CD4-positive, alpha-beta T cell (primary cell): ENCODE data around the gene EGFR. TPM values are rescaled to one million over a fixed set of nuclear protein-coding genes. Genes with fewer than 3 reads are reported as not detected.

Experiments used
- ATAC-seq: fragments of 200-7000 bp; cut with Tn5 transposase; one replicate; pipeline ENCODE4 v1.10.0; 2022; ENCODE audit warnings: mild to moderate bottlenecking; ENCODE audit not compliant: poor library complexity
- CTCF ChIA-PET: fragments of 350-600 bp; sonication (Branson Sonifier 250); formaldehyde crosslinking; loops from one replicate; lab custom pipeline; 2021; ENCODE audit warnings: antibody characterized with exemption, inconsistent platforms; lab: Charles Lee
- POLR2A ChIA-PET: fragments of 350-600 bp; sonication (Branson Sonifier 250); formaldehyde crosslinking; loops from one replicate; lab custom pipeline; 2021; ENCODE audit warnings: antibody characterized with exemption, inconsistent platforms; lab: Charles Lee
- DNase-seq, 14 experiments: peaks; one replicate each; pipeline ENCODE4 v3.0.0-alpha.2; 2013 to 2020; ENCODE audit warnings: mixed read lengths in 2 of 14
- H3K27ac ChIP-seq, 2 donors: one replicate each; pipeline versions ENCODE4 v1.5.1 to v1.7.0; 2013; ENCODE audit warnings: low read length in 2 of 2, low read depth in 1 of 2, mild to moderate bottlenecking in 1 of 2
- H3K27me3 ChIP-seq, 2 experiments: 1 replicate in 1 of 2; 2 replicates in 1 of 2; pipeline versions ENCODE4 v1.6.1 to v1.7.0; 2013; ENCODE audit warnings: low read length in 2 of 2, control low read depth in 1 of 2, mild to moderate bottlenecking in 1 of 2, moderate library complexity in 1 of 2; ENCODE audit not compliant: insufficient read depth in 2 of 2, control insufficient read depth in 1 of 2
- H3K36me3 ChIP-seq: one replicate; pipeline ENCODE4 v1.6.1; 2013; ENCODE audit warnings: low read length, control low read depth; ENCODE audit not compliant: insufficient read depth
- H3K4me1 ChIP-seq: one replicate; pipeline ENCODE4 v1.6.1; 2013; ENCODE audit warnings: low read length, control low read depth; ENCODE audit not compliant: insufficient read depth
- H3K4me3 ChIP-seq: one replicate; pipeline ENCODE4 v1.5.1; 2013; ENCODE audit warnings: mild to moderate bottlenecking, low read length, moderate library complexity
- H3K9me3 ChIP-seq, 2 experiments: 1 replicate in 1 of 2; 2 replicates in 1 of 2; pipeline versions ENCODE4 v1.6.1 to v1.7.0; 2013; ENCODE audit warnings: low read length in 2 of 2, mild to moderate bottlenecking in 2 of 2, control low read depth in 1 of 2, moderate library complexity in 1 of 2; ENCODE audit not compliant: control insufficient read depth in 1 of 2, insufficient read depth in 1 of 2
- H3K27ac Mint-ChIP-seq: one replicate; pipeline ENCODE4 v1.8.0; 2020; ENCODE audit warnings: mixed read lengths
- H3K27me3 Mint-ChIP-seq: one replicate; pipeline ENCODE4 v1.8.0; 2021; ENCODE audit warnings: mixed read lengths
- H3K36me3 Mint-ChIP-seq: one replicate; pipeline ENCODE4 v1.8.0; 2021; ENCODE audit warnings: low read depth, mixed read lengths
- H3K4me1 Mint-ChIP-seq: one replicate; pipeline ENCODE4 v1.8.0; 2021; ENCODE audit warnings: low read depth, mixed read lengths
- H3K4me3 Mint-ChIP-seq: one replicate; pipeline ENCODE4 v1.8.0; 2020; ENCODE audit warnings: mild to moderate bottlenecking, mixed read lengths
- H3K9me3 Mint-ChIP-seq: one replicate; pipeline ENCODE4 v1.8.0; 2020; ENCODE audit warnings: mixed read lengths
- intact Hi-C, 2 experiments: fragments of 100-400 bp; cut with DNase I in 1 of 2; cut with micrococcal nuclease in 1 of 2; formaldehyde crosslinking; loops; one replicate each; pipeline versions ENCODE4 v1.15.1 to v1.9.0; 2023 to 2025; cut with DNase I, micrococcal nuclease
- total RNA-seq, 174 experiments: library from RNA in 2 of 174; stranded (reverse) in 2 of 174; gene quantifications; one replicate each; pipeline ENCODE4 v1.2.3 and lab custom pipeline; 2021 to 2026
- TF ChIP-seq, protein P1 (sequence below): fragments of 200-600 bp; IDR thresholded peaks from one replicate; pipeline ENCODE4 v1.8.0; 2022; ENCODE audit warnings: antibody characterized with exemption, mild to moderate bottlenecking

Gene EGFR
- total RNA-seq, 2 experiments from 2014 or later: not detected

DNA sequence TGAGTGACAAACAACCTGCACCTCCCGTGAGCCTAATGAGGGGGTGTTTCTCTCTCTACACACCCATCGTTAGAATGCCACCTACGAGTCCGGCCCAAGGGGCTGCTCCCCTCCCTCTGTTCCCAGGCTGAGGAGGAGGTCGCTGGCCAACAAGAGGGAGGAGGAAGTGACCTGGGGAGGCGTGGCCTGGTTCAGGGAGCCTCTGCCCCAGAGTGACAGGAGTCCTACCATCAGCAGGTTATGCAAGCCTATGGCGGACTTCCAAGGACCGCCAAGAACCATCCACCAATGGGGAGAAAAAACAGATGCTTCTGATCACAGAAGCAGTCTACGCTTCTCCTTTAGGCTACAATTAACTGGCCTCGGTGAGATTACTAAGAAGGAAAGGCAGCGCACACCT lies 12.3 kb upstream of the EGFR start:
- H3K4me3 Mint-ChIP-seq: no peak overlapping the region
- DNase-seq: no peak

DNA sequence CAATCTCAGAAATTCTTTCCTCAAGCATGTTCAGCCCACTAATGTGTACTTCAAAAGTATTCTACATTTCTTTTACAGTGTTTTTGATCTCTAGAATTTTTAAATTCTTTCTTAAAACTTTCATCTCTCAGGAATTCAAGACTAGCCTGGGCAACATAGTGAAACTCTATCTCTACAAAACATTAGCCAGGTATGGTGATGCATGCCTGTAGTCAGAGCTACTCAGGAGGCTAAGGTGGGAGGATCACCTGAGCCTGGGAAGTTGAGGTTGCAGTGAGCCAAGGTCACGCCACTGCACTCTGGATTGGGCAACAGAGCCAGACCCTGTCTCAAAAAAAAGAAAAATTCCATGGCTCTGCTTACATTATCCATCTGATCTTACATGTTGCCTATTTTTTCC lies 5.0 kb upstream of the EGFR start:
- ATAC-seq (no peak), DNase-seq (no peak)
- H3K9me3 Mint-ChIP-seq: no peaks in the 10 kb centered on the region
- H3K4me3 ChIP-seq: no peak overlapping the region
- no peaks in the 10 kb centered on the region for H3K4me1 ChIP-seq
- no peaks in the 10 kb centered on the region for H3K36me3 Mint-ChIP-seq
- no peaks in the 10 kb centered on the region for H3K4me1 Mint-ChIP-seq
- no peak overlapping the region for H3K4me3 Mint-ChIP-seq
- ChIA-PET CTCF (no interaction called here), POLR2A (no interaction called here)
- TF ChIP-seq, protein P1, sequence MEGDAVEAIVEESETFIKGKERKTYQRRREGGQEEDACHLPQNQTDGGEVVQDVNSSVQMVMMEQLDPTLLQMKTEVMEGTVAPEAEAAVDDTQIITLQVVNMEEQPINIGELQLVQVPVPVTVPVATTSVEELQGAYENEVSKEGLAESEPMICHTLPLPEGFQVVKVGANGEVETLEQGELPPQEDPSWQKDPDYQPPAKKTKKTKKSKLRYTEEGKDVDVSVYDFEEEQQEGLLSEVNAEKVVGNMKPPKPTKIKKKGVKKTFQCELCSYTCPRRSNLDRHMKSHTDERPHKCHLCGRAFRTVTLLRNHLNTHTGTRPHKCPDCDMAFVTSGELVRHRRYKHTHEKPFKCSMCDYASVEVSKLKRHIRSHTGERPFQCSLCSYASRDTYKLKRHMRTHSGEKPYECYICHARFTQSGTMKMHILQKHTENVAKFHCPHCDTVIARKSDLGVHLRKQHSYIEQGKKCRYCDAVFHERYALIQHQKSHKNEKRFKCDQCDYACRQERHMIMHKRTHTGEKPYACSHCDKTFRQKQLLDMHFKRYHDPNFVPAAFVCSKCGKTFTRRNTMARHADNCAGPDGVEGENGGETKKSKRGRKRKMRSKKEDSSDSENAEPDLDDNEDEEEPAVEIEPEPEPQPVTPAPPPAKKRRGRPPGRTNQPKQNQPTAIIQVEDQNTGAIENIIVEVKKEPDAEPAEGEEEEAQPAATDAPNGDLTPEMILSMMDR: no peak
- H3K36me3 ChIP-seq: no peaks in the 10 kb centered on the region
- peaks cover 64% of the 10 kb centered on the region for H3K27me3 Mint-ChIP-seq
- no peaks in the 10 kb centered on the region for H3K9me3 ChIP-seq
- H3K27me3 ChIP-seq: peaks cover 14 to 26% of the 10 kb centered on the region in 2 experiments
- no peak overlapping the region for H3K27ac ChIP-seq
- intact Hi-C loops: no loop called here
- H3K27ac Mint-ChIP-seq: no peak overlapping the region

More for the DNA sequence above, 12.3 kb upstream of the EGFR start:
- Histone ChIP-seq H3K27ac (no peak overlapping the region), H3K27me3 (peaks cover 0 to 6% of the 10 kb centered on the region in 2 experiments), H3K4me1 (no peaks in the 10 kb centered on the region), H3K36me3 (no peaks in the 10 kb centered on the region), H3K4me3 (no peak overlapping the region), H3K9me3 (peaks cover 0 to 22% of the 10 kb centered on the region in 2 experiments)
- POLR2A ChIA-PET: no interaction called here
- no peaks in the 10 kb centered on the region for H3K36me3 Mint-ChIP-seq
- no peak for ATAC-seq
- H3K27me3 Mint-ChIP-seq: peaks cover 34% of the 10 kb centered on the region
- intact Hi-C loops: no loop called here
- no peak overlapping the region for H3K27ac Mint-ChIP-seq
- CTCF ChIA-PET: no interaction called here
- TF ChIP-seq, protein P1: no peak
- no peaks in the 10 kb centered on the region for H3K4me1 Mint-ChIP-seq
- no peaks in the 10 kb centered on the region for H3K9me3 Mint-ChIP-seq

DNA sequence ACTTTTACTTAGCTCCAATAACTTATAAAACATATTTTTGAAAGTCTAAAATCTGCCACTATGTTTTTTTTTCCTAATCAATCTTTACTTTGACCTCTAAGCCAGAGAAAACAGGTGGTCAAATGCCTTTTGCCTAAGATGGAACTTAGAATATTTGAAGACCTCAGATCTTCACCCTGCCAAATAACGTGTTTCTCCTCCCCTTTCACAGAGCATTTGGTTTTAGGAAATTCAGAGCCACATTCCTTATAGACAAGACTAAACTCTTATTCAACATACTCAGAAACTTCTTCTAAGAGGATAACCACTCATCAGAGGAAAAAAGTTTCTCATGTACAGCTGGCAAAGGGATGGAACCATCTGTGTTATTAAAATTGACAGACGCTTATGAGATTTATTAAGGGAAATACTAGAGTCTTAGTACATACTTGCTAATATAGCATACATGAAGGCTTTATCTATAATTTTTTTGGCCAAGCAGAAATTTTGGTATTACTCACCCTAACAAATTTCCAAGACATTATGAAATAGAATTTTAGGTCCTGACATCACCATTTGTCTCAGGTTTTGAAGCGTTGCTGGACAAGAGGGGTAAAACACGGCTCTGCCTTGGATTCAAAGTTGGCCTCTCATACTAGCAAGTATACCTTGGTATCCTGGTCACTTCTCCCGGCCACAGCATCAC lies 2.6 kb upstream of the EGFR start:
- Histone ChIP-seq H3K9me3 (peaks cover 0 to 7% of the 10 kb centered on the region in 2 experiments), H3K36me3 (no peaks in the 10 kb centered on the region), H3K4me3 (no peak overlapping the region), H3K27ac (no peak overlapping the region), H3K4me1 (peaks cover 6% of the 10 kb centered on the region), H3K27me3 (peaks cover 26 to 44% of the 10 kb centered on the region in 2 experiments)
- DNase-seq (no peak), ATAC-seq (no peak)
- POLR2A ChIA-PET: no interaction called here
- Mint-ChIP-seq H3K4me1 (peaks cover 6% of the 10 kb centered on the region), H3K9me3 (no peaks in the 10 kb centered on the region), H3K27ac (no peak overlapping the region), H3K36me3 (no peaks in the 10 kb centered on the region), H3K27me3 (peaks cover 61% of the 10 kb centered on the region), H3K4me3 (no peak overlapping the region)
- intact Hi-C loops: no loop called here
- CTCF ChIA-PET: no interaction called here
- TF ChIP-seq, protein P1: no peak
